Sigmoid colon (tissue), 7 donors: ENCODE measurements around the gene HSDL2. TPM values are rescaled to one million over a fixed set of nuclear protein-coding genes. Genes with fewer than 3 reads are reported as not detected.

Experiments
- DNase-seq: peaks from one replicate; pipeline ENCODE4 v3.0.0-alpha.2; 2019
- H3K27ac ChIP-seq, 4 donors: fragments of 200-600 bp; sonication (generic); one replicate each; pipeline ENCODE4 v1.5.1; 2016 to 2019; ENCODE audit warnings: mild to moderate bottlenecking in 1 of 4
- H3K27me3 ChIP-seq, 3 donors: fragments of 200-600 bp; sonication (generic); one replicate each; pipeline ENCODE4 v1.5.1; 2019; ENCODE audit warnings: mild to moderate bottlenecking in 1 of 3
- H3K36me3 ChIP-seq, 4 donors: fragments of 200-600 bp; sonication (generic); one replicate each; pipeline ENCODE4 v1.5.1; 2016 to 2019
- H3K4me1 ChIP-seq, 4 donors: fragments of 200-600 bp; sonication (generic); one replicate each; pipeline ENCODE4 v1.5.1; 2017 to 2019
- H3K4me3 ChIP-seq, 4 donors: fragments of 200-600 bp; sonication (generic); one replicate each; pipeline ENCODE4 v1.5.1; 2017 to 2019; ENCODE audit warnings: mild to moderate bottlenecking in 2 of 4, moderate library complexity in 1 of 4
- H3K9me3 ChIP-seq, 4 donors: fragments of 200-600 bp in 3 of 4; sonication (generic) in 3 of 4; one replicate each; pipeline versions ENCODE4 v1.5.1 to v1.6.1; 2013 to 2019
- EP300 ChIP-seq, 4 donors: sonication (generic); formaldehyde crosslinking; IDR thresholded peaks; one replicate each; pipeline ENCODE4 v1.6.1; 2017; ENCODE audit warnings: antibody characterized with exemption in 4 of 4
- POLR2A ChIP-seq, 2 donors: fragments of 450-650 bp; IDR thresholded peaks; one replicate each; pipeline ENCODE4 v1.6.1; 2016; ENCODE audit warnings: antibody characterized with exemption in 2 of 2, mild to moderate bottlenecking in 2 of 2, moderate library complexity in 2 of 2
- POLR2AphosphoS5 ChIP-seq, 4 donors: sonication (generic); formaldehyde crosslinking; IDR thresholded peaks; one replicate each; pipeline ENCODE4 v1.6.1; 2017; ENCODE audit warnings: antibody characterized with exemption in 4 of 4
- WGBS, 2 donors: extraction: QIAGEN DNeasy Blood & Tissue Kit; methylation state at CpG; one replicate each; pipeline ENCODE4 v1.1.7; 2013; 5-methylcytosine and 5-hydroxymethylcytosine counted together
- intact Hi-C: fragments of 100-400 bp; cut with DNase I; formaldehyde crosslinking; loops from one replicate; pipeline ENCODE4 v1.15.1; 2023
- polyA plus RNA-seq, 3 donors: library from polyadenylated mRNA; stranded (reverse); fragments of 200-250 nt; gene quantifications; one replicate each; pipeline ENCODE4 v1.2.3, GENCODE V29; 2013
- total RNA-seq, 4 donors: library from RNA; depleted of rRNA; stranded (reverse); fragments of >200 nt; gene quantifications; one replicate each; pipeline ENCODE4 v1.1.0, GENCODE V29; 2016
- TF ChIP-seq, protein P1 (sequence below), 4 experiments: fragments of 450-650 bp in 3 of 4; fragments of 200-600 bp in 1 of 4; IDR thresholded peaks; one replicate each; pipeline ENCODE4 v1.5.1; 2016 to 2019; ENCODE audit warnings: antibody characterized with exemption in 4 of 4, mild to moderate bottlenecking in 3 of 4, moderate library complexity in 2 of 4
- donor health status: healthy with polysubstance abuse.
- donor health status: Bipolar disorder and iron deficiency.
- donor health status: healthy.

The HSDL2 gene
- total and polyA plus RNA-seq, 7 donors: 24.6 to 53.5 (median 39.8) TPM

DNA sequence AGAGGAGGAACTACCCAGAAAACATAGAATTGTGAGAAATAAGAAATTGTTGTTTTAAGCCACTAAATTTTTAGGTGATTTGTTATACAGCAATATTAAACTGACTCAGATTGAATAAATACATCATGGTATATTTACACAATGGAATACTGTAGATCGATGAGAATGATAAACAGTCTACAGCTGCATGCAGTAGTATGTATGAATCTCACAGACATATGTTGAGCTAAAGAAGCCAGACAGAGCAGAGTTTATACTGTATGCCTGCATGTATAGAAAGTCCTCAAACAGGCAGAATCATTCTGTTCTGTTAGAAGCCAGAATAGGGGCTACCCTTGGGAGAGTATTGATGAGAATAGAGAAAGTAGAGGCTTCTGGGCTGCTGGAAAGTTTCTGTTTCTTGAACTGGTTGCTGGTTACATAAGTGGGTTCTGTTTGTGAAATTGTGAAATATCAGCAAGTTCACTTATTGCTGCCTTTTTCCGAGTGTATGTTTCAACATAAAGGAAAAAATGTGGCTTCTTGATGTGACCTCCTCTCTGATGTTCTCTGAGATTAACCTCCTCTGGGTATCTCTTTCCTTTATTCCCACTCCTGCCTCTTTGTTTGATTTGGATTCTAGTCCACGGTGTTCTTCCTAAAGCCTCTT, 116.3 kb downstream of the HSDL2 start:
- H3K27ac ChIP-seq: no peak overlapping the region
- intact Hi-C loops: no loop called here
- no peak overlapping the region for H3K4me3 ChIP-seq
- H3K4me1 ChIP-seq: no peaks in the 10 kb centered on the region
- TF ChIP-seq POLR2AphosphoS5 (IDR thresholded peaks at IDR 0.05) (no peak), POLR2A (IDR thresholded peaks at IDR 0.05) (no peak)
- TF ChIP-seq, protein P1, sequence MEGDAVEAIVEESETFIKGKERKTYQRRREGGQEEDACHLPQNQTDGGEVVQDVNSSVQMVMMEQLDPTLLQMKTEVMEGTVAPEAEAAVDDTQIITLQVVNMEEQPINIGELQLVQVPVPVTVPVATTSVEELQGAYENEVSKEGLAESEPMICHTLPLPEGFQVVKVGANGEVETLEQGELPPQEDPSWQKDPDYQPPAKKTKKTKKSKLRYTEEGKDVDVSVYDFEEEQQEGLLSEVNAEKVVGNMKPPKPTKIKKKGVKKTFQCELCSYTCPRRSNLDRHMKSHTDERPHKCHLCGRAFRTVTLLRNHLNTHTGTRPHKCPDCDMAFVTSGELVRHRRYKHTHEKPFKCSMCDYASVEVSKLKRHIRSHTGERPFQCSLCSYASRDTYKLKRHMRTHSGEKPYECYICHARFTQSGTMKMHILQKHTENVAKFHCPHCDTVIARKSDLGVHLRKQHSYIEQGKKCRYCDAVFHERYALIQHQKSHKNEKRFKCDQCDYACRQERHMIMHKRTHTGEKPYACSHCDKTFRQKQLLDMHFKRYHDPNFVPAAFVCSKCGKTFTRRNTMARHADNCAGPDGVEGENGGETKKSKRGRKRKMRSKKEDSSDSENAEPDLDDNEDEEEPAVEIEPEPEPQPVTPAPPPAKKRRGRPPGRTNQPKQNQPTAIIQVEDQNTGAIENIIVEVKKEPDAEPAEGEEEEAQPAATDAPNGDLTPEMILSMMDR (IDR thresholded peaks at IDR 0.05): no peak
- H3K27me3 ChIP-seq: no peaks in the 10 kb centered on the region
- H3K36me3 ChIP-seq: no peaks in the 10 kb centered on the region
- peaks cover 0 to 10% (median 5%) of the 10 kb centered on the region in 4 donors for H3K9me3 ChIP-seq
- WGBS, 2 donors: 70 to 79% methylated on average over 3 of the region's 3 CpGs
- no peak for DNase-seq

DNA sequence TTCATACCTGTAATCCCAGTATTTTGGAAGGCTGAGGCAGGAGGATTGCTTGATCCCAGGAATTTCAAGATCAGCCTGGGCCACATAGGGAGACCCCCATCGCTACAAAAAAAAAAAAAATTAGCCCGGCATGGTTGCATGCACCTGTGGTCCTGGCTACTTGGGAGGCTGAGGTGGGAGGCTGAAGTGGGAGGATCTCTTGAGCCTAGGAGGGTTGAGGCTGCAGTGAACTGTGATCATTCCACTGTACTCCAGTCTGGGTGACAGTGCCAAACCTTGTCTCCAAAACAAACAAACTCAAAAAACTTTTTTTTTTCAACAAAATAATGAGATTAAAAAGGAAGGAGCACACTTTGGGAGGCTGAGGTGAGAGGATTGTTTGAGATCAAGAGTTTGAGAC, 120.9 kb downstream of the HSDL2 start:
- whole genome bisulfite sequencing, 2 donors: 97 to 99% methylated on average over 2 of the region's 2 CpGs
- Histone ChIP-seq H3K4me1 (no peaks in the 10 kb centered on the region), H3K9me3 (no peaks in the 10 kb centered on the region), H3K36me3 (no peaks in the 10 kb centered on the region), H3K27me3 (no peaks in the 10 kb centered on the region), H3K4me3 (no peak overlapping the region), H3K27ac (no peak overlapping the region)
- DNase-seq: no peak
- no peak for TF ChIP-seq EP300 (IDR thresholded peaks at IDR 0.05)
- intact Hi-C loops: no loop called here

DNA sequence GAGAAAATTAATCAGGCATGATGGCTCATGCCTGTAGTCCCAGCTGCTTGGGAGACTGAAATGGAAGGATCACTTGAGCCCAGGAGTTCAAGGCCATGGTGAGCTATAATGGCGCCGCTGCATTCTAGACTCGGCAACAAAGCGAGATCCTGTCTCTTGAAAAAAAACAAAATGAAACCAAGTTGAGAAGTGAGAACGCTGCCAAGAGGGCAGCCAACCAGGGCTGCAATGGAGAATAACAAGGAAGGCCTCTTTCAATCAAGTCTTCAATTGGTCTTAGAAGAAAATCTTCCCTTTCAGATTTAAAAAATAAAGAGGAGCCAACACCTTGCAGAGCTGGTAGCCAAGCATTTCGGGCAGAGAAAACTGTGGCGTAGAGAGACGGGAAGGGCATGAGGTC, 121.4 kb downstream of the HSDL2 start:
- H3K9me3 ChIP-seq: no peaks in the 10 kb centered on the region
- H3K27ac ChIP-seq: no peak overlapping the region
- DNase-seq: no peak
- TF ChIP-seq, protein P1 (IDR thresholded peaks at IDR 0.05): no peak
- no peak for TF ChIP-seq POLR2A (IDR thresholded peaks at IDR 0.05)
- no peak overlapping the region for H3K4me3 ChIP-seq
- intact Hi-C loops: no loop called here
- 97% methylated on average over 8 of the region's 8 CpGs for WGBS, 2 donors
- no peaks in the 10 kb centered on the region for H3K4me1 ChIP-seq
- no peaks in the 10 kb centered on the region for H3K36me3 ChIP-seq
- no peaks in the 10 kb centered on the region for H3K27me3 ChIP-seq

DNA sequence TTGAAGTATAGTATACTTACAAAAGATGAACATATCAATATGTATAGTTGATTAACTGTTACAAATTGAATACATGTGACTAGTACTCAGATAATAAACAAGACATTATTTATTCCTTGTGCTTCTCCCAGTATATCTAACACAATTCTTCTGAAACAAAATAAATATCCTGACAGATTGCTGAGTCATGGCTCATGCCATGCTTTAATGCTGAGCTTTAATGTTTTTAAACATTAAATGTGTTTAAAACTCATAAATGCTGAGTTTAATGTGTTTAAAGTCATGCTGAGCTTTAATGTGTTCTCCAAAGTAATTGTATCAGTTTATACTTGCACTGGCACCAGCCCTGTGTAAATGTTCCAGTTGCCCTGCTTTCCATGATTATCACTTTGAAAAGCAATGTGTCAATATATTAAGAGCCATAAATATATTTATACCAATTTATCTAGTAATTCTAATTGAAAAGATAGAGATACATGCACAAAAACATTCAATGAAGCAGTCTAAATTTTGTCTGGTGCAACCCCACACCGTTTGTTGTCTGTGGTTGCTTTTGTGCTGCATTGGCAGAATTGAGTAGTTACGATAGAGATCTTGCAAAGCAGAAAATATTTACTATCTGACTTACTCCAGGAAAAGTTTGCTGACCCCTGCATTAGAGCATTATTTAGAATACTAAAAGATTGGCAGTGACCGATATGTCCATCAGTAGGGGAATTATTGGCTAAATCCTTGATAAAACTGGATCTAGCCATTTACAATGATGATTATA, 122.5 kb downstream of the HSDL2 start:
- H3K4me3 ChIP-seq: no peak overlapping the region
- WGBS, 2 donors: 84% methylated on average over 3 of the region's 3 CpGs
- intact Hi-C loops: no loop called here
- TF ChIP-seq, protein P1 (IDR thresholded peaks at IDR 0.05): no peak
- TF ChIP-seq POLR2AphosphoS5 (IDR thresholded peaks at IDR 0.05) (no peak), EP300 (IDR thresholded peaks at IDR 0.05) (no peak), POLR2A (IDR thresholded peaks at IDR 0.05) (no peak)
- H3K36me3 ChIP-seq: no peaks in the 10 kb centered on the region
- H3K9me3 ChIP-seq: no peaks in the 10 kb centered on the region
- no peak for DNase-seq
- H3K27ac ChIP-seq: no peak overlapping the region
- H3K27me3 ChIP-seq: no peaks in the 10 kb centered on the region
- H3K4me1 ChIP-seq: no peaks in the 10 kb centered on the region

DNA sequence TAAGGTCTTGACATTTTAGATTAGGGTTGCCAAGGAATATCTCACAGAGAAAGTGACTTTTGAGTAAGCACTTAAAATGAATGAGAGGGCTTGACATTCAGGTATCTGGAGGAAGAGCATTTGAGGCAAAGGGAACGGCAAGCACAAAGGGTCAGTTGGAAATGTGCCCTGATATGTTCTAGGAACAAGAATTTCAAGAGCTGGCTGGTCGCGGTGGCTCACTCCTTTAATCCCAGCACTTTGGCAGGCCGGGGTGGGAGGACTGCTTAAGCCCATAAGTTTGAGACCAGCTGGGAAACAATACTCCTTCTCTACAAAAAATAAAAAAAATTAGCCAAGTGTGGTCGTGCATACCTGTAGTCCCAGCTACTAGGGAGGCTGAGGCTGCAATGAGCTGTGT, 123.3 kb downstream of the HSDL2 start:
- TF ChIP-seq, protein P1 (IDR thresholded peaks at IDR 0.05): no peak
- TF ChIP-seq POLR2A (IDR thresholded peaks at IDR 0.05) (no peak), EP300 (IDR thresholded peaks at IDR 0.05) (no peak)
- no peak overlapping the region for H3K27ac ChIP-seq
- no peaks in the 10 kb centered on the region for H3K4me1 ChIP-seq
- no peak for DNase-seq
- H3K36me3 ChIP-seq: no peaks in the 10 kb centered on the region
- 85 to 86% methylated on average over 5 of the region's 5 CpGs for WGBS, 2 donors
- no peak overlapping the region for H3K4me3 ChIP-seq
- intact Hi-C loops: no loop called here
- no peaks in the 10 kb centered on the region for H3K27me3 ChIP-seq
- no peaks in the 10 kb centered on the region for H3K9me3 ChIP-seq
